Mucosa of descending colon (tissue), 3 donors: ENCODE data around the gene COL24A1. TPM values are rescaled to one million over a fixed set of nuclear protein-coding genes. Genes with fewer than 3 reads are reported as not detected.
A peak's percentile ranks its signal among the peaks of the same experiment; 100 is the strongest.
"Not testable (repeated sequence)": the region's sequence is repeated elsewhere in the genome, so short reads cannot be mapped to it uniquely, and the experiment has no call there.

Experiments used
- ATAC-seq: fragments of 200-7000 bp; cut with Tn5 transposase; one replicate; pipeline ENCODE4 v1.9.1; 2020; ENCODE audit warnings: mild to moderate bottlenecking, moderate library complexity
- DNase-seq, 3 donors: peaks; one replicate each; pipeline ENCODE4 v3.0.0-alpha.2; 2020
- H3K36me3 ChIP-seq: fragments of 200-600 bp; one replicate; pipeline ENCODE4 v1.8.0; 2021; ENCODE audit warnings: low read depth, mild to moderate bottlenecking
- H3K4me1 ChIP-seq: fragments of 200-600 bp; one replicate; pipeline ENCODE4 v1.8.0; 2021; ENCODE audit warnings: low read depth, mild to moderate bottlenecking
- H3K4me3 ChIP-seq: fragments of 200-600 bp; one replicate; pipeline ENCODE4 v1.8.0; 2021; ENCODE audit warnings: mild to moderate bottlenecking
- H3K9me3 ChIP-seq: fragments of 200-600 bp; one replicate; pipeline ENCODE4 v1.8.0; 2021; ENCODE audit warnings: mild to moderate bottlenecking
- CTCF ChIP-seq: fragments of 200-600 bp; IDR thresholded peaks from one replicate; pipeline ENCODE4 v1.8.0; 2022; ENCODE audit warnings: antibody characterized with exemption, mild to moderate bottlenecking
- intact Hi-C, 2 donors: fragments of 100-400 bp; cut with DNase I in 1 of 2; cut with micrococcal nuclease in 1 of 2; formaldehyde crosslinking; loops; one replicate each; pipeline versions ENCODE4 v1.11.0 to v1.11.1; 2022; cut with DNase I, micrococcal nuclease
- total RNA-seq, 3 donors: library from RNA; stranded (reverse); fragmentation: NEBNext Ultra II Directional in 2 of 3; extraction: Animal tissue kit (Norgen Biotek cat#: 25700) in 2 of 3; gene quantifications; one replicate each; pipeline versions ENCODE4 v1.2.1 to v1.2.4, GENCODE V29; 2021 to 2023
- donor health status: DM: no; HTN: no; CAD: no; lungs with moderate emphysema.
- donor health status: DM: no; HTN: no; CAD: no.
- donor health status: DM: no; HTN: yes; CAD: no.

COL24A1 gene
- total RNA-seq, 3 donors from 2014 or later = 0.41 to 6.2 (median 1.1) TPM

- no peak for DNase-seq
- intact Hi-C loops = no loop called here
- Histone ChIP-seq H3K4me3 (no peak overlapping the region), H3K36me3 (no peaks in the 10 kb centered on the region), H3K4me1 (no peaks in the 10 kb centered on the region), H3K9me3 (no peaks in the 10 kb centered on the region)
- TF ChIP-seq CTCF = peak; percentile 21
- ATAC-seq = no peak
These were observed 272.1 kb downstream of the COL24A1 start for GRCh38 chr1:85884372-85885035.

GRCh38 chr1:85867189-85867588, 289.4 kb downstream of the COL24A1 start:
- TF ChIP-seq CTCF = no peak
- no peak overlapping the region for H3K4me3 ChIP-seq
- ATAC-seq (no peak), DNase-seq (no peak)
- no peaks in the 10 kb centered on the region for H3K4me1 ChIP-seq
- no peaks in the 10 kb centered on the region for H3K36me3 ChIP-seq
- intact Hi-C loops = no loop called here
- H3K9me3 ChIP-seq = no peaks in the 10 kb centered on the region

GRCh38 chr1:85865213-85865612, 291.4 kb downstream of the COL24A1 start:
- DNase-seq = no peak
- no peak for TF ChIP-seq CTCF
- no peaks in the 10 kb centered on the region for H3K36me3 ChIP-seq
- no peaks in the 10 kb centered on the region for H3K4me1 ChIP-seq
- H3K4me3 ChIP-seq = no peak overlapping the region
- intact Hi-C loops = no loop called here
- ATAC-seq = no peak
- H3K9me3 ChIP-seq = no peaks in the 10 kb centered on the region

- intact Hi-C loops = no loop called here
- no peaks in the 10 kb centered on the region for H3K9me3 ChIP-seq
- DNase-seq (no peak), ATAC-seq (no peak)
- H3K4me1 ChIP-seq = no peaks in the 10 kb centered on the region
- TF ChIP-seq CTCF = no peak
- H3K36me3 ChIP-seq = no peaks in the 10 kb centered on the region
- no peak overlapping the region for H3K4me3 ChIP-seq
These were observed 291.8 kb downstream of the COL24A1 start for GRCh38 chr1:85864727-85865126.

GRCh38 chr1:85863639-85864038, 292.9 kb downstream of the COL24A1 start:
- DNase-seq, H3K4me1 ChIP-seq, H3K4me3 ChIP-seq, ATAC-seq, intact Hi-C loops, H3K36me3 ChIP-seq, H3K9me3 ChIP-seq: not testable (repeated sequence)

- ATAC-seq = no peak
- no peaks in the 10 kb centered on the region for H3K36me3 ChIP-seq
- no peaks in the 10 kb centered on the region for H3K9me3 ChIP-seq
- no peaks in the 10 kb centered on the region for H3K4me1 ChIP-seq
- intact Hi-C loops = no loop called here
- TF ChIP-seq CTCF = no peak
- no peak for DNase-seq
- H3K4me3 ChIP-seq = no peak overlapping the region
These were observed 294.1 kb downstream of the COL24A1 start for GRCh38 chr1:85862456-85862855.
